Measurements from ENCODE around the gene KRI1.

DNA sequence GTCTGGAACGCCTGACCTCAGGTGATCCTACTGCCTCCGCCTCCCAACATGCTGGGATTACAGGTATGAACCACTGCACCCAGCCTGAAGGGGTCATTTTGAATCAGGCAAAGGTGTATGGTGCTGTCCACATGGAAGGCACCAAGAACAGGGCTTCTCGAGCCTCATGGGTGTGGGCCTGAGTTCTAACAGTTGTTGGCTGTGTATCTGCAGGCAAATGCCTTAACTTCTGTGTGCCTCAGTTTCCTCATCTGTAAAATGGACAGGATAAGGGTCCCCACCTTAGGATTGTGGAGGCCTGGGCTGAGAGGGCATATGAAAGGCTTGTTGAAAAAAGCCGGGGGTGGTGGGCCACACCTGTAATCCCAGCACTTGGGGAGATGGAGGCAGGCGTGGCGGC, 12.1 kb upstream of the KRI1 start:
- TF ChIP-seq POLR2AphosphoS5 (IDR thresholded peaks at IDR 0.05), result no peak
- TF ChIP-seq, protein P1, sequence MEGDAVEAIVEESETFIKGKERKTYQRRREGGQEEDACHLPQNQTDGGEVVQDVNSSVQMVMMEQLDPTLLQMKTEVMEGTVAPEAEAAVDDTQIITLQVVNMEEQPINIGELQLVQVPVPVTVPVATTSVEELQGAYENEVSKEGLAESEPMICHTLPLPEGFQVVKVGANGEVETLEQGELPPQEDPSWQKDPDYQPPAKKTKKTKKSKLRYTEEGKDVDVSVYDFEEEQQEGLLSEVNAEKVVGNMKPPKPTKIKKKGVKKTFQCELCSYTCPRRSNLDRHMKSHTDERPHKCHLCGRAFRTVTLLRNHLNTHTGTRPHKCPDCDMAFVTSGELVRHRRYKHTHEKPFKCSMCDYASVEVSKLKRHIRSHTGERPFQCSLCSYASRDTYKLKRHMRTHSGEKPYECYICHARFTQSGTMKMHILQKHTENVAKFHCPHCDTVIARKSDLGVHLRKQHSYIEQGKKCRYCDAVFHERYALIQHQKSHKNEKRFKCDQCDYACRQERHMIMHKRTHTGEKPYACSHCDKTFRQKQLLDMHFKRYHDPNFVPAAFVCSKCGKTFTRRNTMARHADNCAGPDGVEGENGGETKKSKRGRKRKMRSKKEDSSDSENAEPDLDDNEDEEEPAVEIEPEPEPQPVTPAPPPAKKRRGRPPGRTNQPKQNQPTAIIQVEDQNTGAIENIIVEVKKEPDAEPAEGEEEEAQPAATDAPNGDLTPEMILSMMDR (IDR thresholded peaks at IDR 0.05), result no peak
- TF ChIP-seq POLR2A (IDR thresholded peaks at IDR 0.05; ENCODE audit: low read depth), result no peak
- no peak for TF ChIP-seq EP300 (IDR thresholded peaks at IDR 0.05)

Data from esophagus muscularis mucosa (tissue), 4 donors.